Effector CD8-positive, alpha-beta T cell (primary cell): ENCODE results near the gene MAVS.
"Not testable (repeated sequence)": the region's sequence is repeated elsewhere in the genome, so short reads cannot be mapped to it uniquely, and the experiment has no call there.

Experiments
- DNase-seq: peaks from one replicate; lab custom pipeline; 2025; lab: John Stamatoyannopoulos, UW

Gene MAVS

GRCh38 chr20:3847429-3847940, 851 bp downstream of the MAVS start:
- no peak for DNase-seq

- DNase-seq, result no peak
Observed at GRCh38 chr20:3848565-3848964, 1.9 kb downstream of the MAVS start.

GRCh38 chr20:3854462-3854871, 7.8 kb downstream of the MAVS start:
- no peak for DNase-seq

- DNase-seq, result no peak
Observed at GRCh38 chr20:3857405-3857804, 10.8 kb downstream of the MAVS start.

DNA sequence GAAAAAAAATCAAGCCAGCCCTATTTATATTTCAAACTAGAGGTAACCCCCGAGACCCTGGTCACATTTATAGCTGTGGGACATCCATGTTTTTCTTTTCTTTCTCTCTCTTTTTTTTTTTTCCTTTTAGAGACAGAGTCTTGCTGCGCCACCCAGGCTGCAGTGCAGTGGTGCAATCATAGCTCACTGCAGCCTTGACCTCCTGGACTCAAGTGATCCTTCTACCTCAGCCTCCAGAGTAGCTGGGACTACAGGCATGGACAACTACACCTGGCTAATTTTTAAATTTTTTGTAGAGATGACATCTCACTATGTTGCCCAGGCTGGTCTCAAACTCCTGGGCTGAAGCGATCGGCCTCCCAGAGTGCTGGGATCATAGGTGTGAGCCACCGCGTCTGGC, 12.1 kb downstream of the MAVS start:
- DNase-seq, result no peak

GRCh38 chr20:3861191-3861590, 14.6 kb downstream of the MAVS start:
- no peak for DNase-seq

DNA sequence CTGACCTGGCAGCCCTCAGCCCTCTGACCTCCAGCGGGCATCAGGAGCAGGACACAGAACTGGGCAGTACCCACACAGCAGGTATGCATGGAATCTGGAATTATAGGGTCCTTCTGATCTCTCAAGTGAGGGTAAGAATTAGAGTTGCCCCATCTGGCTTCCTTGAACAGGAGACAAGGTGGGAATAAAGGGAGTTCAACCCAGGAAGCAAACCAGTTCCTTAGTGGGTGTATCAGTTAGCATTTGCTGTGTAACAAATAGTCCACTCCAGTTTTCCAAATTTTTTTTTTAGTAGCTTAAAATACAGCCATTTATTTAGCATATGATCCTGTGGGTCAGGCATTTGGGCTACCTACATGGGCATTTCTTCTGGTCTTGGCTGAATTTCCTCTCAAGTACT, 15.7 kb downstream of the MAVS start:
- DNase-seq, result no peak

DNA sequence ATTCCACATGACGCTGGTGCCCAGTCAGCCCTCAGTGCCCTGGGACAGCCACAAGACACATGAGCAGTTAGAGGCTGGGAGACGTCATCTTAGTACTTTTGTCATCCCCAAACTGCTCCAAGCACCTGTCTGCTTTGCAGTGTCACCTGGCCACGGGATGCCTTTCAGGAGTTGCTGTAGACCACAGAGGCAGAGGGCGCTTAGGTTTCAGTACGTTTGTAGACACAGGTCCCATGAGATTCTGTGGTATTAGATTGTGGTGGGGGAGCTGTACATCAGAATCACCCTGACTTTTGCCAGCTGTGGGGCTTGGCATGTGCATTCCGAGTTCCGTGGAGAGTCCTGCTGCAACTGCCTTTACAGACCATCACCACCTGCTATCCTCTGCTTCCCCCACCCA, 16.7 kb downstream of the MAVS start:
- no peak for DNase-seq

DNA sequence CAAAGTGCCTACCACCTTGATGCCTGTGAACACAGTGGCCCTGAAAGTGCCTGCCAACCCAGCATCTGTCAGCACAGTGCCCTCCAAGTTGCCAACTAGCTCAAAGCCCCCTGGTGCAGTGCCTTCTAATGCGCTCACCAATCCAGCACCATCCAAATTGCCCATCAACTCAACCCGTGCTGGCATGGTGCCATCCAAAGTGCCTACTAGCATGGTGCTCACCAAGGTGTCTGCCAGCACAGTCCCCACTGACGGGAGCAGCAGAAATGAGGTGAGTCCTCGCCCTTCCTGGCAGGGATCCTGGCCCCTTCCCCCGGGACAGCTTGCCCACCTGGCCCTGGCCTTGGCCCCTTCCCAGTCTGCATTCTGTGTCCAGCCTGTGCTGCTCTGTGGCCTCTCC, 17.9 kb downstream of the MAVS start:
- no peak for DNase-seq

DNA sequence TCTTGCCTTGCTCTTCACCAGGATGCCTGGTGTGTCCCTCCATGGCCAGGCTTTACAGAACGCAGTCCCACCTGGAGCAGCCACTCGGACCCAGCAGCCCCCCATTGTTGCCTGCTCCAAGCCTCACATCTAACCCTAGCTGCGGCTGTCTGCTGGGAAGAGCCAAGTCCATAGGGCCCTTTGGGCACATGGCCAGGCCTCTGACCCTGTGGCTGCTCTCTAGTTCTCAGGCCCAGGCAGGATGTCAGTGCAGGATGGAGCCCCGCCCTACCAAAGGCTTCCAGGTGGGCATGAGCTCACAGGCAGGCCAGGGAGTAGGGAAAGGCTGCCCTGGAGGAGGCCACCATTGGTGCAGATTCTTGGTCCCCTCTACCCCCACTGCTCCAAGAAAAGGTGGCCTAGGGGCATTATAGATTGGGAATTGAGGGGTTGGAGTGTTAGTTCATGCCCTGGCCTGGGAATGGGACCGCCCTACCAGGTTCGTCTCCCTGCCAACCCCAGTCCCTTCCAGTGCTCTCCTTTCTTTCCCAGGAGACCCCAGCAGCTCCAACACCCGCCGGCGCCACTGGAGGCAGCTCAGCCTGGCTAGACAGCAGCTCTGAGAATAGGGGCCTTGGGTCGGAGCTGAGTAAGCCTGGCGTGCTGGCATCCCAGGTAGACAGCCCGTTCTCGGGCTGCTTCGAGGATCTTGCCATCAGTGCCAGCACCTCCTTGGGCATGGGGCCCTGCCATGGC, 18.7 kb downstream of the MAVS start:
- DNase-seq, result no peak

GRCh38 chr20:3865887-3866407, 19.3 kb downstream of the MAVS start:
- no peak for DNase-seq

DNA sequence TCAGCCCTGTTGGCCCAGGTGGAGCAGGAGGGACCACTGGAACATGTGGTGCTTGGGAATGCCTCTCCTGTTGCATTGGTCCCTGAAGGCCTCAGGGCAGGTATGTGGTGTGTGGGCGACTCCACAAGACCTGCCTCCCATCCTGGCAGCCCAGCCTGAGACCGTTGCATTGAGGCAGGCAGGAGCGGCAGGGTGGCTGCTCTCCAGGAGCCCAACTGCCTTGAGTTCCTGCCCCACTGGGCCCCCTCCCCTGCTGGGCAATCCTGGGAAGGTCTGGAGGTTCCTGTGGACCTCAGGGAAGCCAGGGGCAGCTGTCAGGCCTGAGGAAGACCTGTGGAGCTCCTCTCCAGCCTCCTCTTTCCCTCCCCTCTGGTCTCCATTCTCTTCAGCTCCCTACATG, 19.8 kb downstream of the MAVS start:
- no peak for DNase-seq

DNA sequence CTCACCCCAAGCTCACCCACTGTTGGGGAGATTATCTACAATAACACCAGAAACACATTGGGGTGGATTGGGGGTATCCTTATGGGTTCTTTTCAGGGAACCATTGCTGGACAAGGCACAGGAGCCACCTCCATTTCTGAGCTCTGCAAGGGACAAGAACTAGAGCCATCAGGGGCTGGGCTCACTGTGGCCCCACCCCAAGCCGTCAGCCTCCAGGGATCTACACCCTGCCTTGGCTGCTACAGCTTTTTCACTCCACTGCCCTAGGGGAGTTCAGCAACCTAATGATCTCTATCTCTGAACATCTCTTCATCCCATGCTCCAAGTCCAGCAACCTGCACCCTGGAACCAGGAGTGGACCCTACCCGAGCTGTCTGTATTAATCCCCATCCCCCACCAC, 21.2 kb downstream of the MAVS start:
- no peak for DNase-seq

DNA sequence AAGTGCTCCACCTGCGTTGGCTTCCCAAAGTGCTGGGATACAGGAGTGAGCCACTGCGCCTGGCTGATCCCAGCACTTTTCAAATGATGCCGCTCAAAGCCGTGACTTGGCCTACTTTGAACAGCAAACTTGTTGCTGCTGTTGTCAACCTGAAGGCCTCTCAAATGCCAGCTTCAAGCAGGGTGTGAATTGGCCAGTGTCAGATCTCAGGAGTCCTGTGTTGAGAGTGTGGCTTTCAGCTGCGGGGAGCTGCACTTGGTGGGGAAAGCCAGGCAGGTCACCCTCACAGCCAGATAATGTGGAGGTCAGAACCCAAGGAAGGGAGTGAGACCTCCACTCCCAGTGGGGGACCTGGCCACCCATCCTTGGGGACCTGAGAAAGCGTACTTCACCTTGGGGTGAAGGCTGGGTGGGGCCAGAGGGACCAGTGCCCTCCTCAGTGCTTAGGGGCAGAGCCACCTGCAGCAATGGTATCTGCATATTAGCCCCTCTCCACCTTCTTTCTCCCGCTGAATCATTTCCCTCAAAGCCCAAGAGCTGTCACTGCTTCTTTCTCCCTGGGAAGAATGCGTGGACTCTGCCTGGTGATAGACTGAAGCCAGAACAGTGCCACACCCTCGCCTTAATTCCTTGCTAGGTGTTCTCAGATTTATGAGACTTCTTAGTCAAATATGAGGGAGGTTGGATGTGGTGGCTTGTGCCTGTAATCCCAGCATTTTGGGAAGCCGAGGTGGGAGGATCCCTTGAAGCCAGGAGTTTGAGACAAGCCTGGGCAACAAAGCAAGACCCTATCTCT, 23.4 kb downstream of the MAVS start:
- no peak for DNase-seq

- DNase-seq, result no peak
Observed at GRCh38 chr20:3871550-3872265, 25.1 kb downstream of the MAVS start.

- no peak for DNase-seq
Observed at GRCh38 chr20:3873507-3873906, 26.9 kb downstream of the MAVS start.

- DNase-seq, result no peak
Observed at GRCh38 chr20:3874194-3874844, 27.7 kb downstream of the MAVS start.

GRCh38 chr20:3875378-3875974, 28.8 kb downstream of the MAVS start:
- no peak for DNase-seq

- no peak for DNase-seq
Observed at GRCh38 chr20:3876000-3876399, 29.4 kb downstream of the MAVS start.

- DNase-seq, result no peak
Observed at GRCh38 chr20:3876676-3877075, 30.0 kb downstream of the MAVS start.

- DNase-seq, result not testable (repeated sequence)
Observed at GRCh38 chr20:3878921-3879274, 32.3 kb downstream of the MAVS start.

DNA sequence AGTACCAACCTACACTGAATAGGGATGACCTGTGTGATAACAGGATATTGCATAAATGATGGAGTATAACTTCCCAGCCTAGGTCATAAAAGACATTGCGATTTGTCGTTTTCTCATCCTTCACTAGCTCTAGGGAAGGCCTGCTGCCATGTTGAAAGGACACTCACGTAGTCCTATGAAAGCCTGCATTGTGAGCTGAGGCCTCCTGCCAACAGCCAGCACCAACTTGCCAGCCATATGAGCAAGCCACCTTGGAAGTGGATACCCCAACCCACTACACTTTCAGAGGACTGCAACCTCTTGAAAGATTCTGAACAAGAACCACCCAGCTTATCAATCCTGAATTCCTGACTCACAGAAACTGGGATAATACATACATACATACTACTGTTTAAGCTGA, 39.1 kb downstream of the MAVS start:
- DNase-seq, result no peak
